H1 (cell line): Measurements from ENCODE around the gene FERMT1. TPM values are rescaled to one million over a fixed set of nuclear protein-coding genes. Genes with fewer than 3 reads are reported as not detected.

Source experiments
- JUN ChIP-seq: IDR thresholded peaks from 2 replicates; pipeline ENCODE4 v1.6.1; 2011; ENCODE audit warnings: low read depth, mild to moderate bottlenecking, improper control_type of control experiment, low read length
- MAFK ChIP-seq: IDR thresholded peaks from 2 replicates; pipeline ENCODE4 v1.6.1; 2012; ENCODE audit warnings: low read depth, mild to moderate bottlenecking, improper control_type of control experiment, low read length
- RAD21 ChIP-seq, 2 experiments: IDR thresholded peaks in 1 of 2; conservative IDR thresholded peaks in 1 of 2; 2 replicates each; pipeline ENCODE4 v1.6.1; 2011; ENCODE audit warnings: low read depth in 2 of 2, low read length in 2 of 2, improper control_type of control experiment in 1 of 2, inconsistent platforms in 1 of 2, mild to moderate bottlenecking in 1 of 2, moderate library complexity in 1 of 2
- polyA plus RNA-seq, 7 experiments: library from polyadenylated mRNA; depleted of rRNA in 3 of 7; stranded (reverse) in 5 of 7; unstranded in 2 of 7; fragments of >200 nt in 5 of 7; fragments of 200-250 nt in 2 of 7; gene quantifications; 1 replicate in 5 of 7; 2 replicates in 1 of 7; 4 replicates in 1 of 7; pipeline versions ENCODE4 v1.2.1 to v1.2.3, GENCODE V29; 2011 to 2013; ENCODE audit warnings: missing spikeins in 2 of 7, mixed read lengths in 2 of 7
- total RNA-seq: library from RNA; stranded (reverse); fragmentation: NEBNext Ultra II Directional; extraction: Animal tissue kit (Norgen Biotek cat#: 25700); gene quantifications from 2 replicates; pipeline ENCODE4 v1.2.1, GENCODE V29; 2021

FERMT1 gene
- total and polyA plus RNA-seq, 2 of the 8 experiments (the other 6 are each of a cell fraction or from before 2014, with no cell fraction given), result 4.2 to 17.8 TPM

- TF ChIP-seq MAFK (no peak), RAD21 (IDR thresholded peaks at IDR 0.05 in 1 of 2, conservative IDR thresholded peaks at IDR 0.05 in 1 of 2; ENCODE audit: low read depth in 2 of 2, low read length in 2 of 2) (no peak), JUN (no peak)
Measured at GRCh38 chr20:6060213-6060612, 62.6 kb downstream of the FERMT1 start (continued).
